K562 (cell line): ENCODE data around the gene CSN1S1. TPM values are rescaled to one million over a fixed set of nuclear protein-coding genes. Genes with fewer than 3 reads are reported as not detected.

Source experiments
- ATAC-seq: fragments of 200-7000 bp; cut with Tn5 transposase; 3 replicates; pipeline ENCODE4 v1.9.1; 2020; ENCODE audit warnings: moderate library complexity
- BruUV-seq: library from RNA; stranded (reverse); fragments of 400-500 nt; replicated peaks from 2 replicates; lab custom pipeline; 2021; lab: Mats Ljungman, UMichigan
- CTCF ChIA-PET: fragments of 300-600 bp; formaldehyde crosslinking; extraction: SDS; loops from one replicate; lab custom pipeline; 2021; ENCODE audit warnings: low intra/inter-chr PET ratio; lab: Yijun Ruan, JAX
- POLR2A ChIA-PET: fragments of 300-600, 350-650 bp; sonication (Branson Sonifier 250); formaldehyde crosslinking; extraction: SDS; loops from one replicate; lab custom pipeline; 2021; ENCODE audit warnings: antibody characterized with exemption, inconsistent platforms; lab: Yijun Ruan, JAX
- DNase-seq, 4 experiments: peaks; one replicate each; pipeline versions ENCODE4 v3.0.0 to v3.0.0-alpha.2; 2011 to 2018; ENCODE audit warnings: low spot score in 3 of 4, mixed read lengths in 3 of 4; ENCODE audit errors: extremely low read depth in 1 of 4
- FAIRE-seq: peaks from 2 replicates; lab custom pipeline; 2011; peaks lifted over from hg19 to GRCh38; lab: Jason Lieb, UNC
- H2AFZ ChIP-seq: 2 replicates; pipeline ENCODE4 v1.6.0; 2011; ENCODE audit warnings: low read depth, low read length, control low read depth, inconsistent platforms
- H3K27ac ChIP-seq: fragments of 200-600 bp; 3 replicates; pipeline ENCODE4 v1.8.0; 2011; ENCODE audit warnings: low read depth, mild to moderate bottlenecking, control low read depth, inconsistent platforms, low read length, moderate library complexity, mixed read lengths; ENCODE audit errors: extremely low read depth
- H3K27me3 ChIP-seq, 2 experiments: fragments of 300-600 bp in 1 of 2; 2 replicates in 1 of 2; 3 replicates in 1 of 2; pipeline versions ENCODE4 v1.6.0 to v1.8.0; 2011; ENCODE audit warnings: inconsistent platforms in 2 of 2, low read length in 2 of 2, mild to moderate bottlenecking in 1 of 2, mixed read lengths in 1 of 2, moderate library complexity in 1 of 2; ENCODE audit not compliant: control insufficient read depth in 2 of 2, insufficient read depth in 2 of 2
- H3K36me3 ChIP-seq: fragments of 300-600 bp; 3 replicates; pipeline ENCODE4 v1.8.0; 2011; ENCODE audit warnings: mild to moderate bottlenecking, low read length, inconsistent platforms; ENCODE audit not compliant: control insufficient read depth, insufficient read depth
- H3K4me1 ChIP-seq, 2 experiments: fragments of 200-600 bp in 1 of 2; replicated peaks in 1 of 2; 2 replicates in 1 of 2; 3 replicates in 1 of 2; pipeline versions ENCODE4 v1.5.1 to v1.8.0; 2011; ENCODE audit warnings: inconsistent platforms in 2 of 2, low read length in 2 of 2, mild to moderate bottlenecking in 1 of 2, mixed read lengths in 1 of 2, moderate library complexity in 1 of 2; ENCODE audit not compliant: control insufficient read depth in 2 of 2, insufficient read depth in 2 of 2
- H3K4me2 ChIP-seq: 2 replicates; pipeline ENCODE4 v1.6.1; 2011; ENCODE audit warnings: low read length, control low read depth, inconsistent platforms, mixed read lengths; ENCODE audit not compliant: insufficient read depth
- H3K4me3 ChIP-seq: fragments of 200-600 bp; sonication (generic), shearing (Covaris generic); 2 replicates; pipeline ENCODE4 v1.5.1; 2016; ENCODE audit warnings: control low read depth, inconsistent platforms
- H3K79me2 ChIP-seq: fragments of 200-600 bp; 3 replicates; pipeline ENCODE4 v1.8.0; 2011; ENCODE audit warnings: low read length, inconsistent platforms; ENCODE audit not compliant: control insufficient read depth, insufficient read depth
- H3K9ac ChIP-seq, 2 experiments: 2 replicates each; pipeline versions ENCODE4 v1.6.0 to v1.6.1; 2011; ENCODE audit warnings: low read depth in 2 of 2, low read length in 2 of 2, control low read depth in 1 of 2, inconsistent platforms in 1 of 2, mild to moderate bottlenecking in 1 of 2, mixed read lengths in 1 of 2; ENCODE audit not compliant: insufficient read depth in 1 of 2
- H3K9me1 ChIP-seq: one replicate; pipeline ENCODE4 v1.6.0; 2011; ENCODE audit warnings: inconsistent platforms, mild to moderate bottlenecking, low read length, moderate library complexity; ENCODE audit not compliant: control insufficient read depth, insufficient read depth
- H3K9me3 ChIP-seq: replicated peaks from 2 replicates; pipeline ENCODE4 v1.5.1; 2011; ENCODE audit warnings: low read depth, low read length, inconsistent platforms; ENCODE audit not compliant: control insufficient read depth, insufficient read depth
- H4K20me1 ChIP-seq: replicated peaks from 2 replicates; pipeline ENCODE4 v1.6.1; 2011; ENCODE audit warnings: low read length, inconsistent platforms, mixed read lengths; ENCODE audit not compliant: control insufficient read depth, insufficient read depth
- HMGN3 ChIP-seq: IDR thresholded peaks from 2 replicates; pipeline ENCODE4 v1.6.1; 2011; ENCODE audit warnings: borderline replicate concordance, low read depth, mild to moderate bottlenecking, mixed read lengths, low read length; ENCODE audit not compliant: insufficient read length; ENCODE audit errors: extremely low read depth
- KDM5B ChIP-seq: fragments of 200-600 bp; sonication (generic); IDR thresholded peaks from 2 replicates; pipeline ENCODE4 v1.6.1; 2012; ENCODE audit warnings: low read depth, mild to moderate bottlenecking, moderate library complexity, low read length, control low read depth, inconsistent platforms; ENCODE audit not compliant: insufficient replicate concordance
- MAX ChIP-seq: sonication (generic); formaldehyde crosslinking; IDR thresholded peaks from 2 replicates; pipeline ENCODE4 v1.9.0; 2022; ENCODE audit warnings: mild to moderate bottlenecking, missing genetic modification reagents
- TBP ChIP-seq: optimal IDR thresholded peaks from 2 replicates; pipeline ENCODE3; 2011; ENCODE audit warnings: low read depth, low read length, improper control_type of control experiment
- TCF7L2 ChIP-seq: fragments of 150-350 bp; IDR thresholded peaks from 2 replicates; pipeline ENCODE4 v1.6.1; 2016; ENCODE audit warnings: low read depth, mild to moderate bottlenecking, low read length, moderate library complexity
- TFAM ChIP-seq: fragments of 250-450 bp; sonication (Bioruptor Pico); conservative IDR thresholded peaks from 2 replicates; pipeline ENCODE4 v1.5.0; 2021; ENCODE audit warnings: mild to moderate bottlenecking, moderate library complexity
- THAP7 ChIP-seq: fragments of 250-450 bp; sonication (Bioruptor Pico); IDR thresholded peaks from 2 replicates; pipeline ENCODE4 v1.5.0; 2021
- ZNF134 ChIP-seq: fragments of 250-450 bp; sonication (Bioruptor Pico); conservative IDR thresholded peaks from 2 replicates; pipeline ENCODE4 v1.4.0; 2020
- WGBS: fragments of 100-300 bp; shearing (Covaris generic); methylation state at CpG from one replicate; pipeline ENCODE4 v1.1.6; 2016; ENCODE audit warnings: low coverage, mixed read lengths; ENCODE audit not compliant: insufficient coverage; ENCODE audit errors: missing lambda C conversion rate; 5-methylcytosine and 5-hydroxymethylcytosine counted together
- in situ Hi-C: fragments of 300-500 bp; cut with MboI; formaldehyde crosslinking; loops from 4 replicates; pipeline ENCODE4 v1.15.0; 2018; ENCODE audit warnings: inconsistent platforms, mixed read lengths
- intact Hi-C: fragments of 100-400 bp; cut with micrococcal nuclease; formaldehyde crosslinking; loops from 2 replicates; pipeline ENCODE4 v1.14.2; 2022
- polyA plus RNA-seq, 8 experiments: library from polyadenylated mRNA; depleted of rRNA in 4 of 8; stranded (reverse) in 5 of 8; unstranded in 3 of 8; fragments of >200 nt; fragmentation: Nextera tagmentation in 2 of 8; fragmentation: Illumina TruSeq in 1 of 8; extraction: Ambion mirVana in 2 of 8; extraction: Trizol in 1 of 8; gene quantifications; 2 replicates each; pipeline versions ENCODE4 v1.2.1 to v1.2.3, GENCODE V29; 2011 to 2014; ENCODE audit warnings: inconsistent platforms in 1 of 8, missing spikeins in 1 of 8
- total RNA-seq, 7 experiments: library from RNA; depleted of rRNA in 6 of 7; stranded (reverse); fragments of >200 nt in 6 of 7; fragmentation: Illumina TruSeq in 2 of 7; extraction: Trizol in 2 of 7; gene quantifications; 2 replicates each; pipeline versions ENCODE4 v1.2.1 to v1.2.3, GENCODE V29; 2011 to 2021; ENCODE audit warnings: low replicate concordance in 1 of 7

The CSN1S1 gene
- total and polyA plus RNA-seq, 9 of the 15 experiments (the other 6 are each of a cell fraction or from before 2014, with no cell fraction given), result not detected

GRCh38 chr4:69994782-69995181, 63.9 kb downstream of the CSN1S1 start:
- H3K27ac ChIP-seq, result no peak overlapping the region
- in situ Hi-C loops, result no loop called here
- no peak for DNase-seq
- no peak overlapping the region for H3K4me2 ChIP-seq
- no peaks in the 10 kb centered on the region for H3K9me3 ChIP-seq
- no peak overlapping the region for H3K9ac ChIP-seq
- no peak overlapping the region for H2AFZ ChIP-seq
- BruUV-seq, result no TSS peak
- no peaks in the 10 kb centered on the region for H3K9me1 ChIP-seq
- no peak for TF ChIP-seq ZNF134 (CRISPR knock-in tag)
- no peak for TF ChIP-seq THAP7 (CRISPR knock-in tag)
- no peak for TF ChIP-seq MAX (CRISPR knock-in tag)
- TF ChIP-seq TCF7L2, result no peak
- no peak for TF ChIP-seq TBP
- no peak for TF ChIP-seq KDM5B
- no peak for TF ChIP-seq HMGN3
- TF ChIP-seq TFAM (CRISPR knock-in tag), result no peak
- TF ChIP-seq, all 486 proteins: peak for 0
- no peaks in the 10 kb centered on the region for H4K20me1 ChIP-seq
- POLR2A ChIA-PET, result no interaction called here
- WGBS, result 0% methylated on average over 5 of the region's 5 CpGs
- H3K4me3 ChIP-seq, result no peak overlapping the region
- H3K79me2 ChIP-seq, result no peaks in the 10 kb centered on the region
- CTCF ChIA-PET, result no interaction called here
- intact Hi-C loops, result no loop called here
- FAIRE-seq (no peak), ATAC-seq (no peak)
- no peaks in the 10 kb centered on the region for H3K27me3 ChIP-seq
- H3K36me3 ChIP-seq, result no peaks in the 10 kb centered on the region
- no peaks in the 10 kb centered on the region for H3K4me1 ChIP-seq
